SK-N-SH (cell line): ENCODE results near the gene CCDC116.

Experiments used
- CTCF ChIP-seq: fragments of 200-600 bp; sonication (generic); IDR thresholded peaks from 2 replicates; pipeline ENCODE4 v1.6.1; 2017; ENCODE audit warnings: antibody characterized with exemption, mild to moderate bottlenecking, moderate library complexity
- TAF1 ChIP-seq: IDR thresholded peaks from 2 replicates; pipeline ENCODE4 v1.6.1; 2012; ENCODE audit warnings: low read depth, mild to moderate bottlenecking, low read length, moderate library complexity, borderline replicate concordance

GRCh38 chr22:21681566-21682370 lies 49.2 kb downstream of the CCDC116 start:
- TF ChIP-seq CTCF, result no peak
- TF ChIP-seq TAF1, result no peak
